ENCODE measurements around the gene RAB37. TPM values are rescaled to one million over a fixed set of nuclear protein-coding genes. Genes with fewer than 3 reads are reported as not detected.

The RAB37 gene
- total RNA-seq, 1 donor from 2014 or later = 0.32 TPM

GRCh38 chr17:74755533-74755932 lies 18.5 kb downstream of the RAB37 start:
- TF ChIP-seq CTCF (IDR thresholded peaks at IDR 0.05) = no peak
- no peak overlapping the region for H3K4me3 ChIP-seq
- H3K27me3 ChIP-seq = no peaks in the 10 kb centered on the region
- H3K9me3 ChIP-seq = no peaks in the 10 kb centered on the region
- peaks cover 8 to 18% of the 10 kb centered on the region in 2 donors for H3K4me1 ChIP-seq
- H3K27ac ChIP-seq = no peak overlapping the region
- no peak for DNase-seq (ENCODE audit: low spot score in 2 of 2)
- H3K36me3 ChIP-seq = no peaks in the 10 kb centered on the region
- intact Hi-C loops (cut with DNase I) = no loop called here

DNA sequence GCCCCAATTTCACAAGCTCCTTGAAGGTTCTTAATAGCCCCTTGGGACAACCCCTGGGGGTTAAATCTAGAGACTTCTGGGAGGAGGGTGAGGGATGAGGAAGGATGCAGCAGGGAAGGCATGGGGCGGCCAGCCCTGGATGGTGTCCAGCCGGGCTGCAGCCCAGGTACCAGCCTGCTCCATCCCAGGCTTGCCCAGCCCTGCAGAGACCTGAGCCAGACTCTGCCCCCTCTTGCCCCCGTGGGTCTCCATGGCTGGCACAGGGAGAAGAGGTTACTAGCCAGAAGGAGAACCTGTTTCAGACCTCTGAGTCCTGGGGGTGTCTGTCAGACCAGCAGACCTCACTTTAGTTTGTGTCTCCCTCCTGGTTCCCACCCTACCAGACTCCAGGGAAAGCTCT lies 19.8 kb downstream of the RAB37 start:
- Histone ChIP-seq H3K9me3 (no peaks in the 10 kb centered on the region), H3K36me3 (no peaks in the 10 kb centered on the region), H3K4me3 (no peak overlapping the region), H3K27me3 (no peaks in the 10 kb centered on the region), H3K27ac (no peak overlapping the region), H3K4me1 (peaks cover 8 to 15% of the 10 kb centered on the region in 2 donors)
- no peak for TF ChIP-seq CTCF (IDR thresholded peaks at IDR 0.05)
- intact Hi-C loops (cut with DNase I) = no loop called here
- no peak for DNase-seq (ENCODE audit: low spot score in 2 of 2)

DNA sequence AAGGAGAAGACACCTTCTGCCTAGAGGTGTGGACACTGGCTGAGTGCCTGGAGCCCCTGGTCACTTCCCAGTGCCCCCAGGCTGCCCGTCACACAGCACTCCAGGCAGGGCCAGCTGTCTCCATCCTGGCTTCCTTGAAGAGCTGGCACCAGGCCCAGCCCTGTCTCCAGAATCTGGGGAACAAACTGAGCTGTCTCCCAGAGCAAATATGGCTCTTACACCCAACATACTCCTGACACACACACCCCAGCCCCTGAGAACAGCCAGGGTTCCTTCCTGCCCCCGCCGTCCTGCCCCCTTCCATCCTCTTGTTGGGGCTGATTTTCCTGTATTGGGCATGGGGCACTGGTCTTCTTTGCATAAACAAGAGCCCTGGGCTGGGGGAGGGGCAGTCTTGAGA lies 20.4 kb downstream of the RAB37 start:
- Histone ChIP-seq H3K27ac (no peak overlapping the region), H3K4me3 (no peak overlapping the region), H3K4me1 (peaks cover 8 to 15% of the 10 kb centered on the region in 2 donors), H3K27me3 (no peaks in the 10 kb centered on the region), H3K9me3 (no peaks in the 10 kb centered on the region), H3K36me3 (no peaks in the 10 kb centered on the region)
- intact Hi-C loops (cut with DNase I) = no loop called here
- DNase-seq (ENCODE audit: low spot score in 2 of 2) = no peak
- no peak for TF ChIP-seq CTCF (IDR thresholded peaks at IDR 0.05)

- Histone ChIP-seq H3K27me3 (no peaks in the 10 kb centered on the region), H3K9me3 (no peaks in the 10 kb centered on the region), H3K4me1 (peaks cover 8 to 15% of the 10 kb centered on the region in 2 donors), H3K36me3 (no peaks in the 10 kb centered on the region), H3K27ac (peak overlapping the region in 1 of 2 donors; percentile 34), H3K4me3 (no peak overlapping the region)
- DNase-seq (ENCODE audit: low spot score in 2 of 2) = no peak
- intact Hi-C loops (cut with DNase I) = no loop called here
- no peak for TF ChIP-seq CTCF (IDR thresholded peaks at IDR 0.05)
These were observed 21.1 kb downstream of the RAB37 start for GRCh38 chr17:74757931-74758847.

DNA sequence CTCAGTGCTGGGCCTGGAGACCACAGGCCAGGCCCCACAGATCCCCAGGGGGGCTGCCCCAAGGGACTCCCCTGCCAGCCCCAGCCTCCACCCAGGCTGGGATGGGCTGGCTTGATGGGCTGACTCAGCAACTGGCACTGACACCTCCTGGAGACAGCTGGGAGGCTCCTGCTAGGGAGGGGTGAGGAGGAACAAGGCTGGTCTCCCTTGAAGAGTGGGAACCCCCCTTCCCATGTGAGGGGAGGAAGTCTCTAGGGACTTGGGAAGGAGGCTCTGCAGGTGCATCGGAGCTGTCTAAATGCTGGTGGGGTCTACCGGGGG lies 21.8 kb downstream of the RAB37 start:
- H3K9me3 ChIP-seq = no peaks in the 10 kb centered on the region
- no peaks in the 10 kb centered on the region for H3K36me3 ChIP-seq
- no peaks in the 10 kb centered on the region for H3K27me3 ChIP-seq
- DNase-seq (ENCODE audit: low spot score in 2 of 2) = no peak
- no peak for TF ChIP-seq CTCF (IDR thresholded peaks at IDR 0.05)
- peaks cover 8 to 15% of the 10 kb centered on the region in 2 donors for H3K4me1 ChIP-seq
- H3K27ac ChIP-seq = peak overlapping the region in 1 of 2 donors; percentile 34
- intact Hi-C loops (cut with DNase I) = no loop called here
- no peak overlapping the region for H3K4me3 ChIP-seq

Data from ascending aorta (tissue), 2 donors.